ENCODE data around the gene HIVEP2.

HIVEP2 gene

DNA sequence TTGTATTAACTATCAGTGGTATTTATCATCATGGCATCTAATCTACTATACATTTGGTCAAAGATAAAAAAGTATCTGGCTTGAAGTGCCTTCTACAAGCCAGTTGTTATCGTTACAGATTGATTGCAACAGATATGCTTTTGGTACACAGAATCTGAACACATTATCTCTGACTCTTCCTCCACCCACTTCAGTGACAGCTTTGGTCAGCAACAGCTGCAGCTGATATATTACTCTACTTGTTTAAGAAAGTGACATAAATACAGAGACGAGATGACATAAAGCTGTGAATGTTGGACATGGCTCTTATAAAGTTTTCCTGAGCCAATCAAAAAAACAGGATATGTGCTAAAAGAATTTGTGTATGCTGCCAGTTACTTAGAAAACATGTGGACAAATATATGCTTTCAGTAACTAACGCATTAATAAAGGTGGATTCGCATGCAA is 77.6 kb downstream of the HIVEP2 start:
- DNase-seq (ENCODE audit: low read depth in 2 of 3, low spot score in 2 of 3) = no peak

DNA sequence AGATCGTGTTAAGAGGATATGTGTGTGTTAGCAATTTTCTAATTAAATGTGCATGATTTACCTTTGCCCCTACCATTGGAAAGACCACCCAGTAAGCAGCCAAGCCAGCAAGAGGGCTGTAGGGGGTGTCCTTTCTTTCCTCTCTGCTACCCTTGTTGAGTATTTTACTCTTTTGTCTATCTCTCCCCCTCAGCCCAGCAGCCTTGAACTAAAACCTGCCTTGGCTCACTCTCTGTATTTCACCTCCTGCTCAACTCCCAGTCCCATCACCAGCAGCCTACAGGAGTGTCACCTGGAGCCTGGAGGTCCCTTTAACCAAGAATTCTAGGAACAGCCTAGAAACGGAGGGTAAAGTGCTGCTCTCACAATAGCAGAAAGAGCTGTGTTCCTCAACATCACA is 81.0 kb downstream of the HIVEP2 start:
- DNase-seq (ENCODE audit: low read depth in 2 of 3, low spot score in 2 of 3) = no peak

DNA sequence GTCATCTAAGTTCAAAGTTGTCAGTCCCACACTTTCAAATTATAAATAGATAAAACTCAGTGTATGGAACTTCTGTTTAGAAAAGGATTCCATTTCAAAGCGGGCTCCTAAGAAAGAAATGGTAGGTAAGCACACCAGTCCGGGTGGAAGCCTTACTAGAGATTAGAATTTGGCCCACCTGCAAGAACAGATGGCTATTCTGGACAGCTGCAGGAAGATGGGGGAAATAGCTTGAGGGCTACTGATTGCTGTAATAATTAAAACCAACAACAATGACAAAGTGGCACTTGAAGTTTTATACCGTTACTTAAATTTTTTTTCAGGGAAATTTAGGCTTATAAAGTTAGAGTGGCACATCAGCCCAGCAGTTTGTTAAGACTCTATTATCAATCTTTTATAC is 83.3 kb downstream of the HIVEP2 start:
- DNase-seq (ENCODE audit: low read depth in 2 of 3, low spot score in 2 of 3) = no peak

DNA sequence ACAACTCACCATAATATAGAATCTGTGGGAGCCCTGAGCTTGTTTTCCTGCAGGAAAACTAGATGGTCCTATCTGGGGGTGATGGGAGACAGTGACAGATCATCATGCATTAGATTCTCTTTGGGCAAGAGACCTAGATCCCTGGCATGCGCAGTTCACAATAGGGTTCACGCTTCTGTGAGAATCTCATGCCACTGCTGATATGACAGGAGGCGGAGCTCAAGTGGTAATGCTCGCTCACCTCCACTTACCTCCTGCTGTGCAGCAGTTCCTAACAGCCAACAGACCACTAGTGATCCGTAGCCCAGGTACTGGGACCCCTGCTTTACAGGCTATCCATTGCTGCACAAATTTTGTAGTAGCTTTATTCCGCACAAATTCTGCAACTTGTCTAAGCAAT is 84.5 kb downstream of the HIVEP2 start:
- no peak for DNase-seq (ENCODE audit: low read depth in 2 of 3, low spot score in 2 of 3)

DNA sequence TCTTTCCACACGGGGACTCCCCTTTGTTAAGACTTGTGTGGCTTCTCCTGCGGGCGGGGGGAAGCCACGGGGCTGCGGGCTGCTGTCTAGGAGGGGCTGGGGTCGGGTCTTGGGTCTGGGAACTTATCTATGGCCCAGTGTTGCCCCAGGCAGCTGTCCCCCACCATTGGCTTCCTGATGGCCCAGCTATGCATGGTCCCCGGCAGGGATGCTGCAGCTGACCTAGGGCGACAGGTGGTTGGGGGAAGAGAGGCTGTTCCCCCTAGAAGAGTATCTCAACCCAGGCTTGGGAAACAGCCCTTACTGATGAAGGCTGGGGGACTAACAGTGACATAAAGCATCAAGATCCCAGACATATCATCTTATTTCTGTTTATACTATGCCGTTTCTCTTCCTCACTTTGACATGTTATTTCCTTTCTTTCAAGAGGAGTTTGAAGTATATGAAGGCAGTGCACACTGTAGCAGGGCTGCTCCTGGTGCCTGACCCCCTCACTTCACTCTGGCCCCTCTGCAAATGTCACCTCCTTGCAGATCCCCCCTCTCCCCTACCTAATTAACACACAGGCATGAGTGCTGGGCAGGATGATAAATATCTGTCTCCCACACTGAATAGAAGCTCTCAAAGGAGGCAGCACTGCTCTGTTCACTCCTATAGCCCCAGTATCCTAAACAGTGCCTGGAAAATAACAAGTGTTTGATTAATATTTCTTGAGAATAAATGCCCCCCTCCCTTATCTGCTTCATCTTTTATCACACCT is 87.0 kb downstream of the HIVEP2 start:
- DNase-seq (ENCODE audit: low read depth in 2 of 3, low spot score in 2 of 3) = no peak

DNA sequence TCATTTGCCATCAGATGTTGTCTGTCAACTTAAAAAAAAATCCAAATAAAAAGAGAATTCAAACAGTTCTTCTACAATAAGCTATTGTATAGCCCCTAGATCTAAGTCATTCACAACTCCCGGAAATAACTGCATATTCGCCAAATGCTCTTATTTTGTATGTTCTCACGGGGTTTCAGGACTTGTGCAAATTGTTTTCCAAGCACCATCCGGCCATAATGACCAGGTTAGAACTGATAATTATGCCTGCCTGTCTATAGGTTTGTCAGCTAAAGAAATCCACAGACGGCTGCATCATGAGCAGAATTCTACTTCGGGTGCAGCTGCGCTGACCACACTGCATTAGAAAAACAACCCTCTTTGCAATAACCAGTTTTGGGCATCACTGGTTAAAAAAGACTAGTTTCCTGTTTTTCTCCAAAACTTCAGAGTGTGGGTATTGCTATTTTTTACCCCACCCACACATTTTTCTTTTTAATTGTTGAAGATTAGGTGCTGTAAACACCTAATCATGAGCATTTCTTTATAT is 87.7 kb downstream of the HIVEP2 start:
- DNase-seq (ENCODE audit: low read depth in 2 of 3, low spot score in 2 of 3) = no peak

DNA sequence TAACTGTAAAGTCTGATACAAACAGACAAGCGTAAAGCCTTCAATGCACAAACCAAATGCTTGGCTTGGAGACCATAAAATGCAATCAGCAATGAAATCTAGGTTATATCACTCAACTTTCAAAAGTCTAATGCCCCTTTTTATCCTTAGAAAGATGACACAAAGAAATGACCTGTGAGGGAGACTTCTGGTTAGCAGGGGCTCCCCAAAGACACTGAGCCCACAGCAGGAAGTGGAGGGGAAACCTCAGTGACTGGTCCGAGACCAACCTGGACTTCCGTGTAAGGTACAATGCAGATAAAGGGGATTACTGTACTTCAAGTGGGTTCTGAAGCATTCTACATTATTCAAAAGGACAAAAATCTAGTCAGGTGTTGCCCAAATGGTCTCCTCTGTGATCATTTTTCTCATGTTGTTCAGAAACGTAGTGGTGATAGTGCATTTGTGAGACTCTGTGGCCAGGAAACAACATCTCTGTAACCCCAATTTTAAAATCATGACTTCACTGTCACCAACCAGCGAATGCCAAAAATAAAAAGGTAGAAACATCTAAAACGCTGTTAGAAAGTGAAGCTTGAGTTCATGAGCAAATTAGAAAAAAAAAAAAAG is 88.2 kb downstream of the HIVEP2 start:
- peak in 1 of 3 experiments; percentile 30 for DNase-seq (ENCODE audit: low read depth in 2 of 3, low spot score in 2 of 3)

DNA sequence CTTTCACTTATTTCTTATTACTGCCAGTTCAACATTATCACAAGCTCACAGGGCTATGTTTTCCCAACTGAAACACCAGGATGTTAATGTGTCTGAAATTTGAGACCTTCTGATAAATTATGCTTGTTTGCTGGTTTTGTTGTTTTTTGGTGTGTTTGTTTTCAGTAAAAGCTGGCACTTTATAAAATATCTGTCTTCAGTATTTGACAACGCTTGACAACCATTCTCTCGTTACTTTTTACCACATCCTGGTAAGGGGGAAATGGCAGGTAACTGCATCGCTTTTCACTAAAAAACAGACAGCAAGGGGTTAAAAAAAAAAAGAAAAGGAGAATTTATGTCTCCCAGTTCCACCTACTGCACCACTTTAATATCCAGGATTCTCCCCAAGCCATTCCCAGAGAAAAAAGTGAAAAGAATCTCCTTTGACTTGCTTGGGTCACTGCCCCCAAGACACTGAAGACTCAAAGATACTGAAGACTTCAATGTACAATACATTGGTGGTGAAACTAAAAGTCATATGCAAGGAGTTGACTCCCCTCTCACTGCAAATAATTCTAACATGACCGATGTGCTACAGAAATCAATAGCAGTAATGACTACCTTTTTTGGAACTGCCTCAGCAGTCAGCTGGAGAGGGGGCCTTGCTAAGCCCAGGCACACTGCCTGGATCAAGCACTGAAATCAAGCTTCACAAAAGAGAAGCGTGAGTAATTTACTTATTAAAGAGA is 88.9 kb downstream of the HIVEP2 start:
- DNase-seq (ENCODE audit: low read depth in 2 of 3, low spot score in 2 of 3) = no peak

DNA sequence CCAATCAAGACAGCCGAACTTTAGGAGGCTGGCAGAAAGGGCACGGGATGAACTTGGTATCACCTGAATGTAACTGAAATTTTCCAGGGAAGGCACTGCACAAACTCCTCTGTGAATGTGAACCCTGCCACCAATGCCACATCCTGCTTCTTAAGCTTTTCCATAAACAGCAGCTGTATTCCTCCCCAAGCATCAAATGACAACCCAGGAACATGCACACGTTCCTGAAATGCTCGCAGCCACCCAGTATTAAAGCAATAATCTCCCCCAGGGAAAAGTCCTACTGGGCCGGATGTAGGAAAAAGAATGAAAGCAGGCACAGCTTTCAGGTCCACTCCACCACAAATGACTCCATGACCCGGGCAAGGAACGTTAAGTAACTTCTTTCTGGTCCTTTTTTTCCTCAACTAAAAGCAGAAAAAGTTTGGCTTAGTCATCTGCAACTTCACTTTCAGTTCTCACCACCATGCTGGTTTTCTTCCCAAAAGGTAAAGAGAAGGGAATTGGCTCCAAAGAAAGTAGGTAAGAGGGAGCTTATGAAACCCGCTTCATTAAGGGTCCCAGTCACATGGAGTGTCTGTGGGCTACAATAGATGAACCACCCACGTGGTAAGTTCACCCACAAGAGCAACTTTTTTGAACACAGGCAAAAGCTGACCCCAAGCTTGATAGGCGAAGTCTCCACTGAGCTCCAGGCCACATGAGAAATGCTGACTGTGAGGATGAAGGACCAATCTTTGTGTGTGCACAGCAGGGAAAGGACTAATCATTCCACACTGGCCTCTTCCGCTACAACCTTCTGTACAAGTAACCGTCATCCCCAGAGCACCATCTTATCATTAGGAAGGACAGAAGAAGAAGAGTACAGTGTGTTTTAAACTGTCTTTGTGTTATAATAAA is 90.1 kb downstream of the HIVEP2 start:
- no peak for DNase-seq (ENCODE audit: low read depth in 2 of 3, low spot score in 2 of 3)

DNA sequence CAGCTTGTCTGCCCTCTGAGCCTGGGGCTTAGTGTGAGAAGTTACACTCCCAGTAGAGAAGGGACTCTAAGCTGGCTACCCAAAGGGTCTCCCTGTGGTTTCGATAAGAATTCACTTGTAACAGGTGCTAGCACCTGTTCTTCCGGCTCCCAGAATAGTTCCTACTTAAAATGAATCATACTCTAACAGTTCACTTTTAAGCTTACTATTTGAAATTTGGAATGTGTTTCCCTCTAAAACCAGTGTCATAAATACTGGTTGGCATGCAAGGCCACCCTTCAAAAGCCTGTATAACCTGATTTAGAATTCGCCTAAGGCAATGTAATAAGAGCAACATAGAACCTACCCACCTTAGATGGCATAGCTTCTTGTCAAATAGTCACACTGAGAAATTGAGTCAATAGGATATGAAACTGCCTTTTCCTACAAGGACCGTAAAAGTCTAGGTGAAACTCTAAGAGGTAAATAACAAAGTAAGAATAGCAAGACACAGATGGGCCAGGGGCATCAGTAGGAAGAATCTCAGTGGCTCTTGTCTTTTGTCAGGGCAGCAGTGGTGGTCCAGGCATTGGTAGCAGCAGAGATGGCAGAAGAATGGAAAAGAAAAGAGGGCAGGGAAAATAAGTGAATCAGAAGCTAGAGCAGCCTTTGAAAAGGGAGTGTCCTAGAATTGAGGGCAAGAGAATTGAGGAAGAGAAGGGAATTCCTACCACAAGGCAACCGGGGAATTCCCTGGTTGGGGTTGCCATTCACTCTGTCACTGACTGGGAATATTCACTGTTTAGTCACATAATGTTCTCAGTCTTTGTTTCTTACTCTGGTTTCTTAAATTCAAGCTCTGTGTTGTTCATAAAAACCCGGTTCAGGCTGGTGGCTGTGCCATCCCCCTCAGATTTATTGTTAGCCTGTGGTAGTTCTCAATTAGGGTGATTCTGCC is 91.5 kb downstream of the HIVEP2 start:
- DNase-seq (ENCODE audit: low read depth in 2 of 3, low spot score in 2 of 3) = no peak

DNA sequence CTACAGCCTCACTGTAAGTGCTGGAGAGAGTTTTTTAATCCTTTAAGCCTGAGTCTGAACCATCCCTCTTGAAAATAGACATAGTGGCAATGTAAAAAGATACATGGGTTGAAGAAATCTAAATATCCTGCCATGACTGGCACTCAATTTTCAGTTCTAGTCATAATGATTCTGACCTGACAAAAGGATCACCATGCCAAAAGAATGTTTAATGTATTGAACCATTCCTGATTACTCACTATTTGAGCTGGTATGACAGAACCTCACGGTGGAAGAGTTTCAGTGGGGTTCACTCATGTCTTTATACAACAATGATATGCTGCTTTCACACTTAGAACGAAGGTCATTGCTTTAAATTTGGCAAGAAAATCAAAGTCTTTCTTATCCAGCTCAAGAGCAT is 93.4 kb downstream of the HIVEP2 start:
- DNase-seq (ENCODE audit: low read depth in 2 of 3, low spot score in 2 of 3) = no peak

DNA sequence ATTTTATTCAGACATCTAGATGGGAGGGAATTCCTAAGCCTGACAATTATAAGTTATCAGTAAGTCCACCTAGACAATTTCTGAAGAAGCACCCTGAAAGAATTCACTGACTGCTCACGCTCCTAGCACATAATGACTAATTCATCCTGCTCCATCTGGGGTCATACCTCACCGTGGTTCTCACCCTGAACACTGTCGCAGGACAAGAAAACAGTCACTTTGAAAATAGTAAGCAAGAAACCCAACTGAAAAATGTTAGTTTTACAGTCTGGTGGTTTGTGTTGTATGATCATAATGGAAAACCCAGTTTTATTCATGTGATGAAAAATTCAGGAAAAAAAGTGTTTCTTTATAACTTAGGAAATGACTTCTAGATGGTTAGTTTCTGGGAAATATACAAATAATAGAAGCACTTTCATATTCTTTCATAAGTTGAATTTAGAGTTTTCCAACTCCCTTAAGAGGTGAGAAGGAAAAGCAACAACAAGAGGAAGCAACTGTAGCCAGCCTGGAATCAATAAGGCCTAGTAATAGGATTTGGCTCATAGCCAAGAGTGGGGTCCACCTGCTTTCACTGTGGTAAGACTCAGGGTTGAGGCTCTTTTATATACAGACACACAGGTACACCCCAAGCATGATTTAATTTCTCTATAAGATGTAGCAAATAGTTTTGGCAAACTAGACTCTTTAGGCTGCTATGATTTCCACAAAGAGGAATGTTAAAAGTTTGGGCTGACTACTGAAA is 94.1 kb downstream of the HIVEP2 start:
- no peak for DNase-seq (ENCODE audit: low read depth in 2 of 3, low spot score in 2 of 3)

DNA sequence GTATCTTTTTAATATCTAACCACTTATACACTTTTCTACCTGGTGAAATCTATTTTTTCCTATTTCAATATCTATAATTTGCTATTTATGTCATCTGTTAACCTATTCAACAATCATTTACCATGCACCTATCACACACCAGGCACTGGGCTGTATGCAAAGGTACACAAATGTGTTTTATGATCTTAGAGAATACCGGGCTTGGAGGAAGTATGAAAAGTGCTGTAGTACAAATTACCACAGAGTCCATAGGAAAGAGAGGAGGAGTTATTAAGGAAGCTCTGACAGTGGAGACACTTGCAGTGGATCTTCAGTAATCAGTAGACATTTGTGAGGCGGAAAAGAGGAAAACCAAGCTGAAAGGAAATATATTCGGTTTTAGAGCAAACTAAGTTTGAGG is 96.0 kb downstream of the HIVEP2 start:
- DNase-seq (ENCODE audit: low read depth in 2 of 3, low spot score in 2 of 3) = no peak

DNA sequence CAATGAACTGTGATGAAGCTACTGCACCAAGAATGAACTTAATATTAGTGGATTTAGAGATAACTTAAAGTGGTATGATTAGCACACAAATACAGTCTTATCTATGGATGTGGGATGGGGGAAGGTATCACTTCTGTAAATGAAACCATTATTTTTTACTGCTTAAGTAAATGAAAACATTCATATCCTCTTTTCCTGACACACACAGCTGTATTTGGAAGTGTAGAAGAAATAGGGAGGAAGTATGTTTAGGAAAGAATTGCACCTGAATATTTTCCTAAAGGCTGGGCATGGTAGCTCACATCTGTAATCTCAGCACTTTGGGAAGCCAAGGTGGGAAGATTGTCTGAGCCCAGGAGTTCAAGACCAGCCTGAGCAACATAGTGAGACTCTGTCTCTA is 96.8 kb downstream of the HIVEP2 start:
- no peak for DNase-seq (ENCODE audit: low read depth in 2 of 3, low spot score in 2 of 3)

DNA sequence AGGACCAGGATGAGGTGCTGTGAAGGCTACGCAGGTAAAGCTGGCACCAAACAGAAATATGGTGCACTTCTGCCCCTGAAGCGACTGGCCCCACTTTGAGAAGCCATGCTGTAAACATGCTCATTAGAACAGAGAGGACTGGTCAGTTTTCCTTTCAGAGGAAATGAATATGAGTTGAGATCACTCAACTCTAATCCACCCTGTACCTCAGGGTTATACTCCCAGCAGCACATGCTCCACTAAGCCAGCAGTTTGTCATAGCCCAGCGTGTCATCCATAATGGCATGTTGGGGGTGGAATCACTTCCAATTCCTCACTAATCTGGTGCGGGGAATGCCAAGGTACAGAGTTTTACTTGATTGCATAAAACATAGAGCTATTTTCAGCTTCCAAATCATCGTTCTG is 98.1 kb downstream of the HIVEP2 start:
- no peak for DNase-seq (ENCODE audit: low read depth in 2 of 3, low spot score in 2 of 3)

DNA sequence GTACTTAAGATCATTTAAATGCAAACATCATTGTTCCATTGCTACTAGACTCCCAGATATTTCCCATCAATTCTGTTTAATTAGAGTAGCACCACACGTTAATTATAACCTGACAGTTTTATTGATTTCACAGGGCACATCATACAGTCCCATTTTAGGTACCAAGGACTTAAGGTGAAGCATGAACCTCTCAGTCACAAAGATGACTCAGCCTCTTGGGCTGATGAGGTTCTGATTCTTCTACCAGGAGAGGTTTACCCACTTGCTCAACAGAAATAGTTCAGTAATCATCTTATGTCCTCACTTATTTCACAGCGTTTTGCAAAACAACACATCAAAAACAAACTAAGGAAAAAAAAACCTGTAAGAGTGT is 98.5 kb downstream of the HIVEP2 start:
- no peak for DNase-seq (ENCODE audit: low read depth in 2 of 3, low spot score in 2 of 3)

DNA sequence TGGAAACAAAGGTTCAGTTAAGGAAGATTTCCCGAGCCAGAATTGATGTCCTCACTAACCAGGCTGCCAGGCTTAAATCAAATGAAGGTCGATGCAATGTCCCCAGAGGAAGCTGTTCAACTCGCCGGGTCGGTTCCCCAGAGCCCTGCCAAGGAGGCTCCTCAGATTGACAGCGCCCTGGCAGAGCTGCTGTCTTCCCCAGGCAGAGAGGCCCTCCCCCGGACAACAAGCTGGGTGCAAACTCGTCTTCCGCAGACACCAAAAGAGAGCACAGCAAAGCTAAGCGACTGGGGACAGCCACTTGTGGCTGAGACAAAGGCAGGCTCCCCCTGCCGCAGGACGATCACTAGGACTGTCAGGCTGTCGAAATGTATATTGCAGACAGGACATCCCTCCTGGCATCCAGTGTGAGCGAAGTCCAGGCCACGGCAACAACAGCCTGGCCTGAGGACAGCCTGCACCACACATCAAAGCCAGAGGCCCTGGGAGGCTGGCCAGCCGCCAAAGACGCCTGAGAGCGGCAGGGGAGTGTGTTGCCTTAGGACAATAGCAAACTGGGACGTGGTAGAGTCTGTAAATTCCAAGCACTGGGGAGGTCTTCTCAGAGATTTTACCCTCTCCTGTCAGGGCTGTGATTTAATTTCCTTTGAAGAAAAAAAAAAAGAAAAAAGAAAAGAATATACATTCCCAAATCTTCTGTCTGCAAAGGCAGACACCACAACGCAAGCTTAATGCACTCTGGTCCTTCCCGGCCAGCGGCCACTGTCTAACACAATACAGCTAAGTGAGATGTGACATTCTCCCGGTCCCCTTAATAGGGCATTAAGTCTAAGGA is 99.1 kb downstream of the HIVEP2 start:
- DNase-seq (ENCODE audit: low read depth in 2 of 3, low spot score in 2 of 3) = no peak

DNA sequence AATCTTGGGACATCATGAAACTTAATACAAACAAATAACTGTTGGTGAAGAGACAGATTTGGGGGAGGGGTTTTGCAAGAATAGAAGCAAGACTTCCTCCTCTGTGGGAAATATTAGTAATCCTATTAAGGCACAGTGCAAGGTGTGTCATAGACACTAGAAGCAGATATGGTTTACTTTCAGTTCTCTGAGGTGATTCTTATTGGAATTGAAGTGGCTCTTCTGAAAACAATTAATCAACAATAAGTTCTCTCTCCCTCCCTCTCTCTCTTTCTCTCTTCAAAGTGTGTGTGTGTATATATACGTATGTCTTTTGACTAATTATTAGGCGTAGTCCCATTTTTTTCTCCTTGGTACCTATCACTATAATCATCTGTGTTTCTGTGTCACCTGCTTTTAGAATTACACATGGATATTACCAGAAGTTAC is 99.8 kb downstream of the HIVEP2 start:
- no peak for DNase-seq (ENCODE audit: low read depth in 2 of 3, low spot score in 2 of 3)
